ENCODE measurements around the gene GRM7. TPM values are rescaled to one million over a fixed set of nuclear protein-coding genes. Genes with fewer than 3 reads are reported as not detected.
A peak's percentile ranks its signal among the peaks of the same experiment; 100 is the strongest.

The GRM7 gene
- total and polyA plus RNA-seq, 2 experiments from 2014 or later = 0.40 TPM; not detected in 1

DNA sequence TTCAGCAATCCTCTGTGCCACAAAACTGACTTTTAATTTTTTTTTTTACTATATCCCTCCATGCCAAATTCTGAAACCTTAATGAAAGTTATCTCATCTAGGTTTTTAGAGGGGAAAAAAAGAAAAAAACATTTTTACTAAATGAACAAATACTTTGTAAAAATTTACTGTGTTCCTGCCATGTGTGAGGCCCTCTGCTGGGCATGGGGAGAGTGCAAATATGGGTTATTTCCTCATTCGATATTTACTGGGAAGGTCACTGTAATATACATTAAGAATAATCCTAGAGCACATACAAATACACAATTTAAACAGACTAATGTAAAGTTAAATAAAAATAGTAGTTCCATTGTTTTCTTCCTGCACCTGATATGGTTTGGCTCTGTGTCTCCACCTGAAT, 215.0 kb downstream of the GRM7 start:
- Histone ChIP-seq H3K4me1 (ENCODE audit: insufficient read depth) (no peaks in the 10 kb centered on the region), H3K4me2 (no peak overlapping the region), H3K27me3 (ENCODE audit: insufficient read depth) (no peaks in the 10 kb centered on the region), H4K20me1 (replicated peaks; ENCODE audit: insufficient read depth) (no peaks in the 10 kb centered on the region), H3K9me2 (ENCODE audit: insufficient read depth) (no peaks in the 10 kb centered on the region), H2AFZ (no peak overlapping the region), H3K36me3 (ENCODE audit: insufficient read depth) (no peaks in the 10 kb centered on the region), H3K79me2 (replicated peaks; ENCODE audit: insufficient read depth) (no peaks in the 10 kb centered on the region), H3K4me3 (no peak overlapping the region), H3K27ac (ENCODE audit: low read depth) (no peak overlapping the region), H3F3A (replicated peaks; ENCODE audit: low read depth) (no peaks in the 10 kb centered on the region)
- DNase-seq (ENCODE audit: low spot score) (no peak), ATAC-seq (no peak)
- no peaks in the 10 kb centered on the region for H3K36me3 Mint-ChIP-seq (ENCODE audit: low read depth)
- peaks cover 63% of the 10 kb centered on the region for H3K9me3 Mint-ChIP-seq
- H3K27ac Mint-ChIP-seq = no peak overlapping the region
- H3K27me3 Mint-ChIP-seq (ENCODE audit: insufficient read depth, low read depth, poor library complexity) = no peaks in the 10 kb centered on the region
- H3K4me3 Mint-ChIP-seq = no peak overlapping the region
- no peaks in the 10 kb centered on the region for H3K4me1 Mint-ChIP-seq
- TF ChIP-seq REST (IDR thresholded peaks at IDR 0.05; ENCODE audit: unreplicated experiment) (no peak), CTCF (conservative IDR thresholded peaks at IDR 0.05; ENCODE audit: low read depth in 2 of 2) (peak; percentile 22 to 38; a peak in 2 of 4 replicates)

DNA sequence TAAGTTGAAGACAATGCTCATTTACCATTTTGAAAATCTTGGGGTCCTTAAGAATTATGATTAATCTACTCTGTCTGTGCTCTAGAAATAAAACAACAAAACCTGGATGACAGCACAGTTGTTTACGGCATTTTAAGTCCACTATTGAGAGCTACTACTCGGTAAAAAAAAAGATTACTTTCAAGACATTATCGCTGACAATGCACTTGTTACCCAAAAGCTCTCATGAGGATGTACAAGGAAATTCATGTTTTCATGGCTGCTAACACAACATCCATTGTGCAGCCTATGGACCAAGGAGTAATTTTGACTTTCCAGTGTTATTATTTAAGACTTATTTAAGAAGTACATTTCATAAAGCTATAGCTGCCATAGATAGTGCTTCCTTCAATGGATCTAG, 221.3 kb downstream of the GRM7 start:
- H3K27ac ChIP-seq (ENCODE audit: low read depth) = no peak overlapping the region
- TF ChIP-seq NANOG (IDR thresholded peaks at IDR 0.05; ENCODE audit: borderline replicate concordance) (no peak), POLR2AphosphoS5 (IDR thresholded peaks at IDR 0.05; ENCODE audit: low read depth) (no peak), ZNF331 (CRISPR knock-in tag; IDR thresholded peaks at IDR 0.05; ENCODE audit: low read depth) (no peak), REST (IDR thresholded peaks at IDR 0.05; ENCODE audit: unreplicated experiment) (no peak), CTCF (conservative IDR thresholded peaks at IDR 0.05; ENCODE audit: low read depth in 2 of 2) (no peak), JUNB (IDR thresholded peaks at IDR 0.05; ENCODE audit: unreplicated experiment) (no peak), STAT1 (IDR thresholded peaks at IDR 0.05; ENCODE audit: unreplicated experiment) (no peak)

More for the DNA sequence above, 221.3 kb downstream of the GRM7 start:
- no peak overlapping the region for H3K4me2 ChIP-seq
- H3F3A ChIP-seq (replicated peaks; ENCODE audit: low read depth) = no peaks in the 10 kb centered on the region
- no peak overlapping the region for H2AFZ ChIP-seq
- Mint-ChIP-seq H3K36me3 (ENCODE audit: low read depth) (peaks cover 4% of the 10 kb centered on the region; the same call in 1 of the 3 replicates), H3K4me1 (no peaks in the 10 kb centered on the region), H3K27ac (no peak overlapping the region), H3K9me3 (peaks cover 60% of the 10 kb centered on the region), H3K4me3 (no peak overlapping the region), H3K27me3 (ENCODE audit: insufficient read depth, low read depth, poor library complexity) (peaks cover 2% of the 10 kb centered on the region)
- H3K4me1 ChIP-seq (ENCODE audit: insufficient read depth) = no peaks in the 10 kb centered on the region
- no peaks in the 10 kb centered on the region for H3K9me2 ChIP-seq (ENCODE audit: insufficient read depth)
- H3K4me3 ChIP-seq = no peak overlapping the region
- ATAC-seq = no peak
- H3K27me3 ChIP-seq (ENCODE audit: insufficient read depth) = no peaks in the 10 kb centered on the region
- no peak for DNase-seq (ENCODE audit: low spot score)
- H3K79me2 ChIP-seq (replicated peaks; ENCODE audit: insufficient read depth) = no peaks in the 10 kb centered on the region
- no peaks in the 10 kb centered on the region for H3K36me3 ChIP-seq (ENCODE audit: insufficient read depth)
- H4K20me1 ChIP-seq (replicated peaks; ENCODE audit: insufficient read depth) = no peaks in the 10 kb centered on the region
